Esophagus mucosa (tissue), 1 donor: ENCODE measurements around the gene PXDN. TPM values are rescaled to one million over a fixed set of nuclear protein-coding genes. Genes with fewer than 3 reads are reported as not detected.
"Not testable (repeated sequence)": the region's sequence is repeated elsewhere in the genome, so short reads cannot be mapped to it uniquely, and the experiment has no call there.

ENCODE experiments used
- ATAC-seq: fragments of 200-7000 bp; cut with Tn5 transposase; one replicate; pipeline ENCODE4 v1.9.1; 2020
- total RNA-seq: library from RNA; stranded (reverse); gene quantifications from one replicate; pipeline ENCODE4 v1.2.4, GENCODE V29; 2023
- donor health status: DM: yes; HTN: yes; CAD: no.

The PXDN gene
- total RNA-seq, 1 donor from 2014 or later, result 7.1 TPM

- no peak for ATAC-seq
Observed at GRCh38 chr2:1631292-1632001, 112.9 kb downstream of the PXDN start.

GRCh38 chr2:1628893-1629292 lies 115.4 kb downstream of the PXDN start:
- peak; percentile 28 for ATAC-seq

DNA sequence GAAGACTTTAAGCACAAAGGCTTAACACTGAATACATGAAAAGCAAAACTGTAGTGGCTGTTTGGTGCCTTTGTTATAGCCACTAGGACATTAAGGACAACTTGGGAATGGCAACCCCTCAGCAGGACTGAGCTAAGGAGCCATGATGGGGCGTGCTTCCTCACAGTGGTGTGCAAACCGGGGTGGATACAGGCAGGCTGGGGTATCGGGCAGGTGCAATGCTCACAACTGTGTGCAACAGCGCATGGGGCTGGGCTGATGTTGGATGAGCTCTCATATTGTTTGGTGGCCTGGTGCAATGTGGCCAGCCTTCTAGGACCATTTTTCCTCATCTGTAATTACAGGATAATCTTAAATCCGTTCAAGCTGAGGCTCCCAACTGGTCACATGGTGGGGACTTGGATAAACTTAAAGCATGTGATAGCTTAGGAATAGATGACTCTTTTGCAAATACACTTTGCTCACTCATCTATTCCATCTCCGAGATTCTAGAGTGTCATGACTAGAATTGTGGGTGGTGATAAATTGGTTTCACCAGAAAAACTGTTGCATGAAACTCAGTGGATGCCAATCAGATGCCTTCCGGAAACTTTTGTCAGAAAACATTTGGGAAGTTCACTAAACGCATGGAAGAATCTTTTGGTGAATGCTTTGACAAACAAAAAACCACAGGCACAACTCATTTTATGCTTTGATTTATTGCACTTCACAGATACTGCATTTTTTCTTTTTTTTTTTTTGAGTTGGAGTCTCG lies 116.5 kb downstream of the PXDN start:
- ATAC-seq, result no peak

DNA sequence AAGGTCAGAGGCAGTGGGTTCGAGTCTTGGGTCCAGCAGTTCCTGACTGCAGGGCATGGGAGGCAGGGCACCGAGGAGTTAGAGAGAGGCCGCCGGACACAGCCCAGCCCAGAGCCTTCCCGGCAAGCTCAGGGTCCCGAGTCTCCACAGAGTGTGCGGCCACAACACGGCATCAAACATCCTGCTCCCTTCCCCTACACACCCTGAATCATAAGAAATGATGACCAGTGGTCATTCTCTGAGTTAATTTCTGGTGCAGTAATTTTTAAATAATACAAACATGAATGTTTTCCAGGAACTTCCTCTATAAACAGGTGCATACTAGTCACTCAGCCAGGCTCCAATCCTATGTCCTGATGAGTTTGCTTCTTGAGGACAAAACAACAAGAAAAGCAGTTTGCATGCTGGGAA lies 118.0 kb downstream of the PXDN start:
- ATAC-seq, result no peak

DNA sequence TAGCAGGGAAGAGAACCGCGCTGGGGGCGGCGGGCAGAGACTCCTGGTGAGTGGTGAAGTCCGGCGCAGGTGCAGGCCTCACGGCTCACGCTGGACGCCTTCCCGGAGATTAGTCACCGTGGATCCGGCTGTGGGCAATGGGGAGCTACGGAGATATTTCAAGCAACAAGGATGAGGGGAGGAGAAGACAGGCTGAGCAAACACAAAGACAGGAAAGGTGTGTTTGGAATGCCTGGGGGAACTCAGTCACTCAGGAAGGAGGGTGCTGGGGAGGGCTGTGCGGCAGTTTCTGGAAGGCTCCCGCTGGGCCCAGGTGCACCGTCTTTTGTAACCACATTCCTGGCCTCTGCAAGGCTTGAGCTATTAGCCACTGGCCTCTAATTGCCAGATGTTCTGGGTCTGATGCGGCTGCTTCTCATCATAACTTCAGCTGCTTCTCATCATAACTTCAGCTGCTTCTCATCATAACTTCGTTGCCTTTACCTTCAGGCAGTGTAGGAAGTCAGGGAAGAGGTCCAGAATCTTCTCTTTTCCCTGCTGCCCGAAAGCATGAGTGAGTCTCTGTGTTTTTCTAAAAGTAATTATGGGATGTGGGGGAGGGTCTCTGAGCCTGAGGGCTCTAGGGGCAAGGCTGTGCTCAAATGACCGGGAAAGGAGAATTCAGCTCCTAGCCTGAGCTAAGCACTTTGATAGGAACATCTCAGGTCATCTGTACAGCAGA lies 118.9 kb downstream of the PXDN start:
- ATAC-seq, result peak; percentile 95

DNA sequence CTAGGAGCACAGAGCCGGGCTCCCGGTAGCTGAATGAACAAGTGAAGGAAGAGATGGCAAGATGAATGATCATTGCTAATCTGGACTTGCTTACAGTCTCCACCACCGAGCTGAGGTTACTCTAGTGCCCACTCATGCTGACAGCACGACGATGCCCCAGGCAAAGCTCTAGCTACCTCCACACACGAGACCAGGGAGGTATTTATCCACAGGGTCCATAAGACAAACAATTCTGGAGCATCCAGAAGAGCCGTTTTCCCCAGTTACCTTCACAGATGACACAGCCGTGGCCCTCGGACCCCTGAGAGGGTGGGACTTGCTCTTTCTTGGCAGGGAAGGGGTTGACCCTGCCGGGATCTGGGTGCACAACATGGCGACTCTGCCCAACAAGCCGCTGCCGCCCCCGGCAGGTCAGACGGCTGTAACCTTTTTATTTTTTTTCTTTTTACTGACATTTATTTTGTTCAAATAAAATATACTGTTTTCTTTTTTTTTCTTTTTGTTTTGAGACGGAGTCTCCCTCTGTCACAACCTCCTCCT lies 120.3 kb downstream of the PXDN start:
- ATAC-seq, result no peak

GRCh38 chr2:1622521-1623200 lies 121.7 kb downstream of the PXDN start:
- ATAC-seq, result no peak

GRCh38 chr2:1621976-1622375 lies 122.3 kb downstream of the PXDN start:
- ATAC-seq, result not testable (repeated sequence)

GRCh38 chr2:1621501-1621900 lies 122.8 kb downstream of the PXDN start:
- no peak for ATAC-seq

GRCh38 chr2:1621041-1621440 lies 123.3 kb downstream of the PXDN start:
- ATAC-seq, result no peak

GRCh38 chr2:1620081-1620480 lies 124.2 kb downstream of the PXDN start:
- ATAC-seq, result no peak

- no peak for ATAC-seq
Observed at GRCh38 chr2:1619556-1619955, 124.8 kb downstream of the PXDN start.

GRCh38 chr2:1618974-1619373 lies 125.3 kb downstream of the PXDN start:
- no peak for ATAC-seq

DNA sequence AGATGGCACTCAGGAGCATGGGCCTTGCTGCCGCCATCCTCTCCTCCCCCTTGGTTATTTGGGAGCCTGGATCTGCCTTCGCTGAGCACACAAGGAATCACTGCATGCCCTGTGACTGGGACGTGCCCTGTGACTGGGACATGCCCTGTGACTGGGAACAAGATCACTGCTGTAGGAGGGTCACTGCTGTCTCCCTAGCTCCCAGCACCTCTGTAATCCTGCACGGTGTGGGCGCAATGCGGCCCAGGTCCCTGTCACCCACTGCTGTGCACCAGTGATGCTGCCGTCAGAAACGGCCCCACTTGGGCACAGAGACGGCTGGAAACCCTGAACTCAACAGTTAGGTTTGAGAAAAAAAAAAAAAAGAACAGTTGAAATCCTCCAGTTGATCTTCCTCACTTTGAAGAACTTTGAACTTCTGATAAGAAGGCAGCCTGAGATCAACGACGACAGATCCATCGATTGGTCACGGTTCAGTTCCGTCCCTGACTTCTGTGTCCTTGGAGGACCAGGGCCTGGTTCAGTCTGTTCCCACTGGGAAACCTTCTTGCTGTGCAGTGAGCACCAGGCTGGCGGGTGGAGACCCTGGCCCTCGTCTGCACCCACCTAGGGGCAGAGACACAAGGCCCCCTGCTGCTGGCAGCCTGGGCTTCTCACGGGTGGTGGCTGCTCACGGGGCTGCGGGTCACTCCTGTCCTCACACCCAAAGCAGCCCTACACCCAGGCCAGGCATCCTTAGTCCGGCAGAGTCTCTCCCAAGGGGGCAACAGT lies 125.9 kb downstream of the PXDN start:
- ATAC-seq, result no peak

DNA sequence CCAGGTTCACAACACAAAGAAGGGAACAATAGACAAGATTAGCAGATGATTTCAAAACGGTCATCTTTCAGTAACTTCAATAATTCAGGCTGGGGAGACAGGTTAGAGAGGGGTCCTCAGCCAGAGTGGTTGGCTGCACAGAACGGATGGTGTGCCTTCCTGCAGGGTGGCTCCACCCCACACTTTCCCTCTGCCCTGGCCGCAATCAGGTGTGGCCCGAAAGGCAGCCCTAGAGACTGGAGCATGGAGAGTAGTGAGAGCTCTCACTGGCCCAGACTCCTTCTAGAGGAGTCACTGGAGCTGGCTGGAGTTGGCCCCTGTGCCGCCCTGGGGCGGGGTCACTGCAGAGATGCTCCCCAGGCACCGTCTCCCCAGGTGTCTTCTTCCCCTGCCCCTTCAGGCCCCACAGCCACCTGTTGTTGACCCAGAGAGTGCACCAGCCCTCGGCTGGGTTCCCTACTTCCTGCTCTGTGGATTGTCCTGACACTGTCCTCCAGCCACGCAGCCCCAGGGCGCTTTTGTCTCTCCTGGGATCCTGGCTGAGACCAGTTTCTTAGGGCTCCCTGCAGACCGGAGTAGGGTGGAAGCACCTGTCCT lies 126.8 kb downstream of the PXDN start:
- ATAC-seq, result no peak

DNA sequence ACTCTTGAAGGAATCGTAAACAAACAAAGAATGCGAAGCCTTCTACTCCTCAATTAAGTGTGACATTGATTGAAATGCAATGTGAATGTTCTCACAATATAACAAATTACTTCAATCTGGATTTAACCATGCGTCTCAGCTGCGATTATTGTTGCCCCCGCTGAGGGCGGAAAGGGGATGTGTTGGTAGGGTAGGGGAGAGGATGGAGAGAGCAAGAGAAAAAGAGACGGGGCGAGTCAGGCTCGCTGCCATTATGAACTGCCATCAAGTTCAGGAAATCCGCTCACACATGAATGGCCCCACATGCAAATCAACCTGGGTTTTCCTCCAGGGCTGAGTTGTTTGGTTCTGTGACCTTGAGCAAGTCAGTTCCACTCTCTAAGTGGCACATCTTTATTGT lies 129.8 kb downstream of the PXDN start:
- ATAC-seq, result no peak

- ATAC-seq, result peak; percentile 32
Observed at GRCh38 chr2:1613731-1614354, 130.5 kb downstream of the PXDN start.

DNA sequence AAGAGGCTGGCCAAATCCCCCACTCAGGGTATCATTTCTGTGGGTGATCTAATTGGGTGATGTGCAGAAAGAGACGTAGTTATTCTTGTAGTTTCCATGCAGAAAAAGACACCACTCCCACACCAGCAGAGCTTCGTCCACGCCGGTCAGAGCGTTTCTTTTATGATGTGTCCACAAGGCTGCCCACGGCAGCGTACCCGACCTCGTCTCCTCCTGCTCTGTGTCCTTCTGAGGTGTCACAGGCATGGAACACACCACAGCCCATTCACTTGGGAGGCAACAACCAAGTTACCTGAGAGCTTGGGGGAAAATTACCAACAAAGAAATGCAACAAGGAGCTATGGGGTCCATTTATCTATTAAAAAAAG lies 131.3 kb downstream of the PXDN start:
- no peak for ATAC-seq

- no peak for ATAC-seq
Observed at GRCh38 chr2:1612391-1613077, 131.8 kb downstream of the PXDN start.

GRCh38 chr2:1611886-1612285 lies 132.4 kb downstream of the PXDN start:
- no peak for ATAC-seq
